GM12891 (cell line): ENCODE results near the gene MRPL14.

Source experiments
- POLR2A ChIP-seq: IDR thresholded peaks from 2 replicates; pipeline ENCODE4 v1.6.1; 2011; ENCODE audit warnings: low read depth, low read length, control low read depth
- POLR2AphosphoS5 ChIP-seq: IDR thresholded peaks from 2 replicates; pipeline ENCODE4 v1.6.1; 2011; ENCODE audit warnings: low read depth, low read length, control low read depth
- TAF1 ChIP-seq: IDR thresholded peaks from 2 replicates; pipeline ENCODE4 v1.6.1; 2011; ENCODE audit warnings: low read depth, low read length, control low read depth

GRCh38 chr6:44116641-44117382 lies 10.4 kb downstream of the MRPL14 start:
- TF ChIP-seq POLR2A = no peak
- no peak for TF ChIP-seq TAF1
- no peak for TF ChIP-seq POLR2AphosphoS5
